ENCODE data around the gene JAZF1. TPM values are rescaled to one million over a fixed set of nuclear protein-coding genes. Genes with fewer than 3 reads are reported as not detected.

JAZF1 gene
- total RNA-seq, 1 experiment from 2014 or later: 9.1 TPM

DNA sequence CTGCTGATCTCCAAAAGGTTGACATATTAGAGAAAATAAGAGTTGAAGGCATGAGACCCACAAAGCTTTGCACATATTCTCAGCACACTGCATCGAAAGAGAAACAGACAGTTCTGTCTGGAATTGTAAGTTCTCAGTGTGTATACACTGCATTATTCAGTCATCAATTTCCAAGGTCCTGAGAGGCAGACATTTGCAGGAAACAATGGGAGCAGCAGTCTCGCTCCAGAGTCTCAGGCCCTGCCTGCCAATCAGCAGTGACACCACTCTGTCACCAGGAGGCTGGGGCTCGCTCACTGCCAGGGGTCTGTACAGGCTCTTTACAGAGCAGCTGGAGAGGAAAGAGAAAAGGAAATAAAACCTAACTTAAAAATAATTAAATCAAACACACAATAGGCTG is 36.3 kb downstream of the JAZF1 start:
- DNase-seq: peak; percentile 65
- no peak overlapping the region for H3K4me3 Mint-ChIP-seq

More for the DNA sequence above, 36.3 kb downstream of the JAZF1 start:
- no peak overlapping the region for H3K9ac ChIP-seq (ENCODE audit: extremely low read depth, insufficient read length, low read length)
- no peaks in the 10 kb centered on the region for H3K27me3 Mint-ChIP-seq (ENCODE audit: low read depth)
- no peak overlapping the region for H2BK12ac ChIP-seq (ENCODE audit: insufficient read length, low read depth, low read length)
- no peak overlapping the region for H3K14ac ChIP-seq (ENCODE audit: insufficient read depth, low read length)
- WGBS (ENCODE audit: extremely low coverage, insufficient read length, low lambda C conversion rate): no CpG with 5 or more reads among the region's 3 CpGs
- H2BK15ac ChIP-seq (ENCODE audit: low read depth, low read length): no peak overlapping the region
- no peak overlapping the region for H4K8ac ChIP-seq (replicated peaks; ENCODE audit: insufficient read length, low read depth, low read length)
- H3K4me2 ChIP-seq (ENCODE audit: insufficient read depth, insufficient read length, low read length): no peak overlapping the region
- no peaks in the 10 kb centered on the region for H3K79me1 ChIP-seq (ENCODE audit: insufficient read depth, low read depth, low read length, poor library complexity, severe bottlenecking)
- H4K5ac ChIP-seq (ENCODE audit: insufficient read length, low read depth, low read length): no peak overlapping the region
- H4K20me1 ChIP-seq (ENCODE audit: control insufficient read depth, insufficient read depth, insufficient read length): no peaks in the 10 kb centered on the region
- H3K27me3 ChIP-seq (ENCODE audit: insufficient read depth, low read length): no peaks in the 10 kb centered on the region
- no peak overlapping the region for H2BK20ac ChIP-seq (ENCODE audit: low read depth, low read length, poor library complexity, severe bottlenecking)
- no peaks in the 10 kb centered on the region for H3K79me2 ChIP-seq (ENCODE audit: insufficient read depth, low read length)
- no peaks in the 10 kb centered on the region for H3K23me2 ChIP-seq (ENCODE audit: insufficient read length, low read depth, low read length, poor library complexity, severe bottlenecking)
- no peak overlapping the region for H3K4ac ChIP-seq (ENCODE audit: low read depth, low read length)
- 0 out of 7 replicates have a peak, but pooled peaks cover 0 to 4% (median 0%) of the 10 kb centered on the region in 3 experiments for H3K36me3 Mint-ChIP-seq (ENCODE audit: insufficient read depth in 1 of 3, low read depth in 3 of 3)
- H3K4me1 ChIP-seq (ENCODE audit: insufficient read depth, low read length): no peaks in the 10 kb centered on the region
- H3K9me3 ChIP-seq (ENCODE audit: control insufficient read depth, low read depth, low read length): no peaks in the 10 kb centered on the region
- no peak overlapping the region for H2AK5ac ChIP-seq (ENCODE audit: insufficient read length, low read length)
- no peak overlapping the region for H3K27ac ChIP-seq (ENCODE audit: insufficient read length, low read depth, low read length)
- H3T11ph ChIP-seq (ENCODE audit: low read length): no peak overlapping the region
- peaks cover 16 to 20% of the 10 kb centered on the region in 2 experiments for H3K4me1 Mint-ChIP-seq
- no peak overlapping the region for H2BK120ac ChIP-seq (ENCODE audit: low read depth, low read length, poor library complexity, severe bottlenecking)
- no peak overlapping the region for H2AFZ ChIP-seq (ENCODE audit: low read length)
- no peak overlapping the region for H3K23ac ChIP-seq (ENCODE audit: insufficient read length, low read depth, low read length)
- no peaks in the 10 kb centered on the region; a peak in 1 of 5 replicates for H3K9me3 Mint-ChIP-seq
- peak overlapping the region in 2 of 3 experiments; percentile 47 to 49; a peak in 2 of 7 replicates for H3K27ac Mint-ChIP-seq
- TF ChIP-seq, protein P1, sequence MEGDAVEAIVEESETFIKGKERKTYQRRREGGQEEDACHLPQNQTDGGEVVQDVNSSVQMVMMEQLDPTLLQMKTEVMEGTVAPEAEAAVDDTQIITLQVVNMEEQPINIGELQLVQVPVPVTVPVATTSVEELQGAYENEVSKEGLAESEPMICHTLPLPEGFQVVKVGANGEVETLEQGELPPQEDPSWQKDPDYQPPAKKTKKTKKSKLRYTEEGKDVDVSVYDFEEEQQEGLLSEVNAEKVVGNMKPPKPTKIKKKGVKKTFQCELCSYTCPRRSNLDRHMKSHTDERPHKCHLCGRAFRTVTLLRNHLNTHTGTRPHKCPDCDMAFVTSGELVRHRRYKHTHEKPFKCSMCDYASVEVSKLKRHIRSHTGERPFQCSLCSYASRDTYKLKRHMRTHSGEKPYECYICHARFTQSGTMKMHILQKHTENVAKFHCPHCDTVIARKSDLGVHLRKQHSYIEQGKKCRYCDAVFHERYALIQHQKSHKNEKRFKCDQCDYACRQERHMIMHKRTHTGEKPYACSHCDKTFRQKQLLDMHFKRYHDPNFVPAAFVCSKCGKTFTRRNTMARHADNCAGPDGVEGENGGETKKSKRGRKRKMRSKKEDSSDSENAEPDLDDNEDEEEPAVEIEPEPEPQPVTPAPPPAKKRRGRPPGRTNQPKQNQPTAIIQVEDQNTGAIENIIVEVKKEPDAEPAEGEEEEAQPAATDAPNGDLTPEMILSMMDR (conservative IDR thresholded peaks at IDR 0.05): peak; percentile 60
- H3K56ac ChIP-seq (ENCODE audit: insufficient read length, low read depth, low read length): no peak overlapping the region
- no peak overlapping the region for H3K18ac ChIP-seq (ENCODE audit: insufficient read length, low read depth, low read length)
- H4K91ac ChIP-seq (ENCODE audit: insufficient read length, low read depth, low read length): no peak overlapping the region
- H2BK5ac ChIP-seq (ENCODE audit: insufficient read length, low read length): no peak overlapping the region
